HG02642 (cell line): ENCODE data around the gene PPIB.
"Not testable (repeated sequence)": the region's sequence is repeated elsewhere in the genome, so short reads cannot be mapped to it uniquely, and the experiment has no call there.

Experiments used
- ATAC-seq: cut with Tn5 transposase; IDR thresholded peaks from one replicate; pipeline ENCODE4 v1.9.1; 2021; ENCODE audit warnings: mild to moderate bottlenecking; ENCODE audit not compliant: unreplicated experiment, poor library complexity

Gene PPIB

DNA sequence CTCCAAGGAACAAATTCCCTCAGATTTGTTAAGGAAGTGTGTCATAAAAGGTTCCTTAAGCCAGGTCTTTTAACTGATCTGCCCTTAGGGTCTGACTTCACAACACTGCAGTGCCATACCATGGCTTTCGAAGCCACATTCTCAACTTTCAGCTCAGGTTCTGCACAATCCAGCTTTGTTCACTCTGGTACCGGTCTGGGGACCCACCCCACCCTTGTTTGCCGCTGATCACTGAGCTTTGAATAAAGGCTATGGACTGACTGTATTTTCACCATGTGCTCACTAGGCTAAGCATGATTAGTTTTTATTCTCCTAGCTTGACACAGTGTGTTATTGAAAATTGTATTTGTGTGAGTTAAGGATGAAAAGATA lies 51.2 kb downstream of the PPIB start:
- ATAC-seq = no peak

DNA sequence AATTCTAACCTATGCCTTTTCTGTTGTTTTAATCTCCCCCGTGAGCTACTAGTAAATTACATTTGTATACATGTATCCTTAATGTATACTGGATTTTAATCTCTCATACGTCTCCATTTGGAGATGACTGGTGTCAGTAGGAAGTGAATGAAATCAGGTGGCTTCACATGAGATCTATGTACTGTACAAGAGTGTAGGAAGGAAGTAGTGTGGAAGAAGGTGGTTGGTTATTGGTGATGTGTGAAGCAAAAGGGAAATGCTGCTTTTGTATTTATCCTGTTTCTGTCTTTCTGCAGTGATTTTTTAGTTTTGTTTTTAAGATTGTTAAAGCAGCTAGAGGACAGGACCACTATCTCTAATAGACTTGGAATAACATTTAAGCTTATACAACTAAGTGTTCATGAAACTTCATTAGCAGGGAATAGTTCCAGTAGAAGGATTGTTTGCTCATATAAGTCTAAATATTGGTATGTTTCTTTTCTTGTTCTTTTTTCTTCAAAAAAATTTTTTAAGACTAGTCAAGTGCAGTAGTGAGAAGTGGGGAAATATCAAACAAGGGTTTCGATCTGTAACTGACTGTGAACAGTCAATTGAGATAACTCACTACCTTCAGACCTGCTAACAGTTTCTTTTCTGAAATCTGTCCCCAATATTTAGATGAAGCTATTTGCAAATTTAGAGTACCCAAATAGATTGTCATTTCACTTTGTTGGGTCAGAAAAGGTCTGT lies 51.7 kb downstream of the PPIB start:
- no peak for ATAC-seq

DNA sequence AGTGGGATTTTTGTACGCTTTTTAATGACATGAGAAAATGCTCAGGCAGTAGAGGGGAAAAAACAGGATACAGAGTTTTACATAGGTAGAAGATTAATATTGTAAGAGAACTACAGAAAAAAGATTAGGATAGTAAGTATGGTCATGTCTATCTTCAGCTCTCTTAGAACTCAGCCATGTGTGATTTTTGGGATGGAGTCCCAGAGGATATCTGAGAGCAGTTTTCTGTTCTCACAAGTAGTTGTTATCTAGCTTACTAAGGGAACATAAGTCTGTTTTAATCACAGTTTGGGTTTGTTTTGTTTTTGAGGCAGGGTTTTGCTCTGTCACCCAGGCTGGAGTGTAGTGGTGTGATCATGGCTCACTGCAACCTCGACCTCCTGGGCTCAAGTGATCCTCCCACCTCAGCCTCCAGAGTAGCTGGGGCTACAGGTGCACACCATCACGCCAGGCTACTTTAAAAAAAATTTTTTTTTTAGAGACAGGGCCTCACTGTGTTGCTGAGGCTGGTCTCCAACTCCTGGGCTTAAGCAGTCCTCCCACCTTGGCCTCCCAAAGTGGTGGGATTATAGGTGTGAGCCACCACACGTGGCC lies 52.6 kb downstream of the PPIB start:
- not testable (repeated sequence) for ATAC-seq

DNA sequence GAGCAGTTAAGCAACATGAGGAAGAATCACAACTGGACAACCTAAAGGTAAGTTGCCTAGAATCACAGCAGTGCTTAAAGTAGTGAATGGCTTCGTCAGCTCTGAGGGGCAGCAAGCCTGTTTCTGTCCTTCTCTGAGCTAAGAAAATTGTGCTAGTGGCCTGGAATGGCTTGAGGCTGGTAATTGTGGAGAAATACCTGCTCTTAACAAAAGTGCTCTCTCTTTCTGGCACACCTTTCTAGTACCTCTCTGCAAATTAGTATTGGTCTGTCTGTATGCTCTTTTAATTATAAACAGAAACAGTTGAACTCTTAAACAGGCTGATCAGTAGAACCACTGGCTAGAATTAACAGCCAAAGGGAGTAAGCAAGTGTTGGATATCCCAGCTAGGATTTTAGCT lies 55.5 kb downstream of the PPIB start:
- no peak for ATAC-seq
